ENCODE results near the gene TNIP1. TPM values are rescaled to one million over a fixed set of nuclear protein-coding genes. Genes with fewer than 3 reads are reported as not detected.

Gene TNIP1
- total RNA-seq, 1 experiment from 2014 or later: 342 TPM

DNA sequence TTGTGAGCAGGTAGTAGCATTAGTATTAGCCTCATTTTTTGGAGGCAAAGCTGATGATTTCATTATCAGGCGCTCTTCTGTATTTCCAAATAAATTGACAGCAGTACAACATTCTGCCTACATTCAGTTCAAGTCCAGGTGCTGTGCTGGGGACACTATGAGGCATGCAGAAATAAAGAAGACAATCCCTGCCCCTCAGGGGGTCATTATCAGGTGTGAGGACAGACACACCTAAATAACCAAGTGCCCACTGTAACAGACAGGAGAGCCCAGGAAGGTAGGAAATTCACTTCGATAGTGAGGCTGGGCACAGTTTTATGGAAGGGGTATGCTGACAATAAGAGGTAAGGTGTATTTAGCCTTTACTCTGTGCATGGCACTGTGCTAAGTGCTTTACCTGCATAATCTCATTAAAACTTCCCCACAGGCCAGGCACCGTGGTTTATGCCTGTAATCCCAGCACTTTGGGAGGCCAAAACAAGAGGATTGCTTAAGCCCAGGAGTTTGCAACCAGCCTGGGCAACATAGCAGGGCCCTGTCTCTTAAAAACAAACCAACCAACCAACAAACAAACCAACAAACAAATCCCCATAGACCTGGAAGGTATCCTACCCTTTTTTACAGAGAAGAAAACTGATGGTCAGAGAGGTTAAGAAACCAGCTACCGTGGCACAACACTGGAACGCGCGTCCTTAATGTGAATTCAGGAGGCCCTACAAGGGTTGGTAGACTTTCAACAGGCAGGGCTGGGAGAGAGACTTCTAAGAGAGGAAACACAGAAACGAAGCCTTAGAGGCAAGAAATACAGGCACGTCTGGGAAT, 77.9 kb downstream of the TNIP1 start:
- ChIA-PET CTCF (interaction anchor here (0.6 to 16.9 kb wide), 47 partner anchors 11 to 1640 kb away, joined by 3 to 394 read pairs (median 5); partner anchors contain the start of gene TNIP1), POLR2A (interaction anchor here (0.7 to 1.3 kb wide), 4 partner anchors 20 to 115 kb away, joined by 3 to 6 read pairs (median 4); no protein-coding TSS in a partner anchor)
- no peaks in the 10 kb centered on the region for H3K4me1 Mint-ChIP-seq (ENCODE audit: insufficient read depth, unreplicated experiment)
- H3K27me3 Mint-ChIP-seq (ENCODE audit: insufficient read depth, unreplicated experiment): no peaks in the 10 kb centered on the region
- H3K36me3 Mint-ChIP-seq (ENCODE audit: insufficient read depth, unreplicated experiment): no peaks in the 10 kb centered on the region
- BruUV-seq (replicated peaks): no TSS peak
- no peak for DNase-seq (ENCODE audit: unreplicated experiment)
- intact Hi-C loops (cut with micrococcal nuclease): loop anchor here (1.0 to 10.0 kb wide), 6 partner anchors 45 to 522 kb away; no protein-coding TSS in a partner anchor
- no peak overlapping the region for H3K27ac Mint-ChIP-seq (ENCODE audit: low read depth, unreplicated experiment)
- H3K9me3 Mint-ChIP-seq (ENCODE audit: unreplicated experiment): no peaks in the 10 kb centered on the region
- TF ChIP-seq CTCF (IDR thresholded peaks at IDR 0.05; ENCODE audit: unreplicated experiment): no peak
- no peak overlapping the region for H3K4me3 Mint-ChIP-seq (ENCODE audit: unreplicated experiment)

DNA sequence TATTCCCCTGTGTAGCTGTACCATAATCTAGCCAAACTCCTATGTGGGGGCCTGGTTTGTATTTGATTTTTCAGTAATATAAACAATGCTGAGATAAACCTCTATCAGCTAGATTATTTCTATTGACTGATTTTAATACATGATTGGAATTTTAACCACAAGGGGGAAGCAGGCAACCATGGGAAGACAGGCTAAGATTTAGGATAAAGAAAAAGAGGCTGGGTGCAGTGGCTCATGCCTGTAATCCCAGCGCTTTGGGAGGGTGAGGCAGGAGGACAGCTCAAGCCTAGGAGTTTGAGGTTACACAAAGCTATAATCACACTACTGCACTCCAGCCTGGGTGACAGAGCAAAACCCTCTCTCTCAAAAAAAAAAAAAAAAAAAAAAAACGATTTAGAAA, 78.6 kb downstream of the TNIP1 start:
- H3K4me1 Mint-ChIP-seq (ENCODE audit: insufficient read depth, unreplicated experiment): no peaks in the 10 kb centered on the region
- H3K9me3 Mint-ChIP-seq (ENCODE audit: unreplicated experiment): no peaks in the 10 kb centered on the region
- H3K36me3 Mint-ChIP-seq (ENCODE audit: insufficient read depth, unreplicated experiment): no peaks in the 10 kb centered on the region
- no TSS peak for BruUV-seq (replicated peaks)
- ChIA-PET CTCF (interaction anchor here (0.6 to 16.9 kb wide), 52 partner anchors 11 to 1641 kb away, joined by 3 to 394 read pairs (median 5); partner anchors contain the start of gene TNIP1), POLR2A (interaction anchor here (0.7 to 1.3 kb wide), 4 partner anchors 21 to 116 kb away, joined by 3 to 6 read pairs (median 4); no protein-coding TSS in a partner anchor)
- intact Hi-C loops (cut with micrococcal nuclease): loop anchor here (1.0 to 10.0 kb wide), 6 partner anchors 46 to 523 kb away; no protein-coding TSS in a partner anchor
- TF ChIP-seq CTCF (IDR thresholded peaks at IDR 0.05; ENCODE audit: unreplicated experiment): peak; percentile 79
- no peak overlapping the region for H3K27ac Mint-ChIP-seq (ENCODE audit: low read depth, unreplicated experiment)
- no peaks in the 10 kb centered on the region for H3K27me3 Mint-ChIP-seq (ENCODE audit: insufficient read depth, unreplicated experiment)
- DNase-seq (ENCODE audit: unreplicated experiment): peak; percentile 77
- no peak overlapping the region for H3K4me3 Mint-ChIP-seq (ENCODE audit: unreplicated experiment)

GRCh38 chr5:151001436-151001835, 79.4 kb downstream of the TNIP1 start:
- no peaks in the 10 kb centered on the region for H3K27me3 Mint-ChIP-seq (ENCODE audit: insufficient read depth, unreplicated experiment)

More at GRCh38 chr5:151001436-151001835, 79.4 kb downstream of the TNIP1 start:
- Mint-ChIP-seq H3K4me3 (ENCODE audit: unreplicated experiment) (no peak overlapping the region), H3K4me1 (ENCODE audit: insufficient read depth, unreplicated experiment) (no peaks in the 10 kb centered on the region), H3K9me3 (ENCODE audit: unreplicated experiment) (no peaks in the 10 kb centered on the region), H3K27ac (ENCODE audit: low read depth, unreplicated experiment) (no peak overlapping the region), H3K36me3 (ENCODE audit: insufficient read depth, unreplicated experiment) (no peaks in the 10 kb centered on the region)
- DNase-seq (ENCODE audit: unreplicated experiment): no peak
- ChIA-PET CTCF (interaction anchor here (0.5 to 16.9 kb wide), 29 partner anchors 10 to 1443 kb away, joined by 3 to 394 read pairs (median 6); no protein-coding TSS in a partner anchor), POLR2A (interaction anchor here (0.7 kb wide), 1 partner anchor 40 kb away, joined by 3 read pairs; no protein-coding TSS in a partner anchor)
- no peak for TF ChIP-seq CTCF (IDR thresholded peaks at IDR 0.05; ENCODE audit: unreplicated experiment)
- no TSS peak for BruUV-seq (replicated peaks)
- intact Hi-C loops (cut with micrococcal nuclease): loop anchor here (10.0 kb wide), 1 partner anchor 523 kb away; no protein-coding TSS in a partner anchor
